GM19463 (cell line): ENCODE data around the gene STRADB.
"Not testable (repeated sequence)": the region's sequence is repeated elsewhere in the genome, so short reads cannot be mapped to it uniquely, and the experiment has no call there.

Experiments used
- ATAC-seq: cut with Tn5 transposase; IDR thresholded peaks from one replicate; pipeline ENCODE4 v1.9.1; 2021; ENCODE audit warnings: mild to moderate bottlenecking, moderate library complexity; ENCODE audit not compliant: unreplicated experiment

The STRADB gene

GRCh38 chr2:201451292-201452057 lies at the start of gene STRADB, which contains the start of gene TRAK2:
TSS of gene STRADB (plus strand) at chr2:201451740. CDS start at chr2:201454841, 3,101 bp downstream.
TSS of gene TRAK2 (minus strand) at chr2:201451458. CDS start at chr2:201420507, 30,951 bp downstream.
- peak; percentile 94 for ATAC-seq

GRCh38 chr2:201401815-201402214 lies 49.7 kb upstream of the STRADB start:
- no peak for ATAC-seq

GRCh38 chr2:201402651-201403562 lies 48.6 kb upstream of the STRADB start:
- ATAC-seq: no peak

- ATAC-seq: no peak
Measured at GRCh38 chr2:201403880-201404279, 47.7 kb upstream of the STRADB start.

GRCh38 chr2:201404699-201405280 lies 46.8 kb upstream of the STRADB start:
- no peak for ATAC-seq

GRCh38 chr2:201406077-201406662 lies 45.4 kb upstream of the STRADB start:
- ATAC-seq: no peak

- ATAC-seq: no peak
Measured at GRCh38 chr2:201407265-201407664, 44.3 kb upstream of the STRADB start.

- no peak for ATAC-seq
Measured at GRCh38 chr2:201408931-201409330, 42.6 kb upstream of the STRADB start.

GRCh38 chr2:201411421-201411820 lies 40.1 kb upstream of the STRADB start:
- ATAC-seq: no peak

GRCh38 chr2:201413143-201413542 lies 38.4 kb upstream of the STRADB start:
- no peak for ATAC-seq

GRCh38 chr2:201413552-201413951 lies 38.0 kb upstream of the STRADB start:
- ATAC-seq: no peak

GRCh38 chr2:201414099-201415023 lies 37.2 kb upstream of the STRADB start:
- peak; percentile 75 for ATAC-seq

- no peak for ATAC-seq
Measured at GRCh38 chr2:201415149-201415548, 36.4 kb upstream of the STRADB start.

- no peak for ATAC-seq
Measured at GRCh38 chr2:201419057-201419635, 32.4 kb upstream of the STRADB start.

GRCh38 chr2:201419986-201420385 lies 31.6 kb upstream of the STRADB start:
- ATAC-seq: no peak

GRCh38 chr2:201420442-201421113 lies 31.0 kb upstream of the STRADB start:
- ATAC-seq: no peak

- ATAC-seq: no peak
Measured at GRCh38 chr2:201425952-201426351, 25.6 kb upstream of the STRADB start.

GRCh38 chr2:201428366-201428765 lies 23.2 kb upstream of the STRADB start:
- ATAC-seq: not testable (repeated sequence)

- ATAC-seq: not testable (repeated sequence)
Measured at GRCh38 chr2:201429835-201430234, 21.7 kb upstream of the STRADB start.
